ENCODE results near the gene EPS8L2. TPM values are rescaled to one million over a fixed set of nuclear protein-coding genes. Genes with fewer than 3 reads are reported as not detected.

EPS8L2 gene
- total and polyA plus RNA-seq, 9 of the 15 experiments (the other 6 are each of a cell fraction or from before 2014, with no cell fraction given), result 0.75 to 17.0 (median 3.7) TPM

DNA sequence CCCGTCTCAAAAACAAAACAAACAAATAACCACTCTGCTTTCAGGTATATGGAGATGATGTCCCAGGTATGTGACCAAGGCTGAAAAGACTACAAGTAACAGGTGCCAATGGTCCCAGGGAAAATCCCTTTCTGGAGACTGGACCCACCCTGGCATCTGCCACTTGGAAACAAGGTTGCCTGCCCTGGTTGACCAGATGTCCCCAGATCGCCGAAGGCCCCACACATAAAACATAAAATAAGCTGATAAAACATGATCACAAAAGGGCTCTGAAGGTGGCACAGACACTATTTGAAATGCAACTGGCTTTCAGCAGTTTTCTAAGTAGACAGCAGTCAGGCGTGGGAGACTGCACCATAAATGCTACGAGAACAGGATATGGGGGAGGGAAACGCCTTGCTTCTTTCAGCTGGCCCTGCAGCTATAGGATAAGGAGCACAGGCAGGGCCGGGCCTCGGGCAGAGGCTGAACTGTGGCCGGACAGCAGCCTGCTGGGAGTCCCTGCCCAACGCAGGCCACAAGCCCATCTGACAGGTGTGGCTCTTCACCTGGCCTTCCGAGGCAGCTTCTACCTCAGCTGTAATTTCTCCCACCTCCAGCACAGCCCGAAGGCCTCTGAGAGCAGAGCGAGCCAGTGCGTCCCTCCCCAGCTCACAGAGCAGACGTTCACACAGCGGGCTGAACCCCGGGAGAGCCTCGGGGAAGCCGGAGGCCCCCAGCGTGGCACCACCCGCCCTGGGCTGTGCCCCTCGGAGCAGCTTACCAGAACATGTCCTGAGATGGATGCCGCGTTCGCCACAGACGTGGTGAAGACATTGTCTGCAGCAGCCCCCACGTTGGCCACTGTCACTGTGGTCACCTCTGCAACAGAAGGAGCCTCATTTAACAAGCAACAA is 15.0 kb upstream of the EPS8L2 start (continued):
- TF ChIP-seq, protein P1, sequence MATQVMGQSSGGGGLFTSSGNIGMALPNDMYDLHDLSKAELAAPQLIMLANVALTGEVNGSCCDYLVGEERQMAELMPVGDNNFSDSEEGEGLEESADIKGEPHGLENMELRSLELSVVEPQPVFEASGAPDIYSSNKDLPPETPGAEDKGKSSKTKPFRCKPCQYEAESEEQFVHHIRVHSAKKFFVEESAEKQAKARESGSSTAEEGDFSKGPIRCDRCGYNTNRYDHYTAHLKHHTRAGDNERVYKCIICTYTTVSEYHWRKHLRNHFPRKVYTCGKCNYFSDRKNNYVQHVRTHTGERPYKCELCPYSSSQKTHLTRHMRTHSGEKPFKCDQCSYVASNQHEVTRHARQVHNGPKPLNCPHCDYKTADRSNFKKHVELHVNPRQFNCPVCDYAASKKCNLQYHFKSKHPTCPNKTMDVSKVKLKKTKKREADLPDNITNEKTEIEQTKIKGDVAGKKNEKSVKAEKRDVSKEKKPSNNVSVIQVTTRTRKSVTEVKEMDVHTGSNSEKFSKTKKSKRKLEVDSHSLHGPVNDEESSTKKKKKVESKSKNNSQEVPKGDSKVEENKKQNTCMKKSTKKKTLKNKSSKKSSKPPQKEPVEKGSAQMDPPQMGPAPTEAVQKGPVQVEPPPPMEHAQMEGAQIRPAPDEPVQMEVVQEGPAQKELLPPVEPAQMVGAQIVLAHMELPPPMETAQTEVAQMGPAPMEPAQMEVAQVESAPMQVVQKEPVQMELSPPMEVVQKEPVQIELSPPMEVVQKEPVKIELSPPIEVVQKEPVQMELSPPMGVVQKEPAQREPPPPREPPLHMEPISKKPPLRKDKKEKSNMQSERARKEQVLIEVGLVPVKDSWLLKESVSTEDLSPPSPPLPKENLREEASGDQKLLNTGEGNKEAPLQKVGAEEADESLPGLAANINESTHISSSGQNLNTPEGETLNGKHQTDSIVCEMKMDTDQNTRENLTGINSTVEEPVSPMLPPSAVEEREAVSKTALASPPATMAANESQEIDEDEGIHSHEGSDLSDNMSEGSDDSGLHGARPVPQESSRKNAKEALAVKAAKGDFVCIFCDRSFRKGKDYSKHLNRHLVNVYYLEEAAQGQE (IDR thresholded peaks at IDR 0.05; ENCODE audit: borderline replicate concordance), result peak; percentile 18; the same call in 1 of the 2 replicates
- TF ChIP-seq, protein P1 (CRISPR knock-in tag; IDR thresholded peaks at IDR 0.05; ENCODE audit: low read depth), result no peak
- TF ChIP-seq SMAD2 (IDR thresholded peaks at IDR 0.05; ENCODE audit: low read depth, low read length) (no peak), ZNF589 (CRISPR knock-in tag; IDR thresholded peaks at IDR 0.05; ENCODE audit: low read depth) (no peak), ZNF583 (CRISPR knock-in tag; IDR thresholded peaks at IDR 0.05) (no peak), ILF3 (IDR thresholded peaks at IDR 0.05; ENCODE audit: borderline replicate concordance) (no peak), ZNF347 (CRISPR knock-in tag; IDR thresholded peaks at IDR 0.05; ENCODE audit: low read depth) (no peak), LCOR (CRISPR knock-in tag; IDR thresholded peaks at IDR 0.05) (no peak), ZNF431 (CRISPR knock-in tag; IDR thresholded peaks at IDR 0.05) (0 out of 2 replicates have a peak, but pooled peaks have one; percentile 6), CGGBP1 (CRISPR knock-in tag; IDR thresholded peaks at IDR 0.05) (no peak), ZNF224 (CRISPR knock-in tag; IDR thresholded peaks at IDR 0.05) (no peak), ETV6 (IDR thresholded peaks at IDR 0.05; ENCODE audit: borderline replicate concordance in 1 of 2, low read depth in 2 of 2, low read length in 1 of 2) (no peak), ETV6 (CRISPR knock-in tag; IDR thresholded peaks at IDR 0.05; ENCODE audit: borderline replicate concordance) (no peak), ZKSCAN8 (CRISPR knock-in tag; IDR thresholded peaks at IDR 0.05) (peak; percentile 58; the same call in 1 of the 2 replicates), HDAC1 (IDR thresholded peaks at IDR 0.05) (peak in 1 of 2 experiments; percentile 63; a peak in 1 of 4 replicates), IRF2 (CRISPR knock-in tag; IDR thresholded peaks at IDR 0.05) (no peak), BRD9 (IDR thresholded peaks at IDR 0.05; ENCODE audit: low read depth, partially characterized antibody) (no peak), ZNF184 (CRISPR knock-in tag; IDR thresholded peaks at IDR 0.05) (no peak)
- TF ChIP-seq, protein P2, sequence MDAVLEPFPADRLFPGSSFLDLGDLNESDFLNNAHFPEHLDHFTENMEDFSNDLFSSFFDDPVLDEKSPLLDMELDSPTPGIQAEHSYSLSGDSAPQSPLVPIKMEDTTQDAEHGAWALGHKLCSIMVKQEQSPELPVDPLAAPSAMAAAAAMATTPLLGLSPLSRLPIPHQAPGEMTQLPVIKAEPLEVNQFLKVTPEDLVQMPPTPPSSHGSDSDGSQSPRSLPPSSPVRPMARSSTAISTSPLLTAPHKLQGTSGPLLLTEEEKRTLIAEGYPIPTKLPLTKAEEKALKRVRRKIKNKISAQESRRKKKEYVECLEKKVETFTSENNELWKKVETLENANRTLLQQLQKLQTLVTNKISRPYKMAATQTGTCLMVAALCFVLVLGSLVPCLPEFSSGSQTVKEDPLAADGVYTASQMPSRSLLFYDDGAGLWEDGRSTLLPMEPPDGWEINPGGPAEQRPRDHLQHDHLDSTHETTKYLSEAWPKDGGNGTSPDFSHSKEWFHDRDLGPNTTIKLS (IDR thresholded peaks at IDR 0.05; ENCODE audit: borderline replicate concordance, low read depth), result no peak
